Measurements from ENCODE around the gene P2RX4. TPM values are rescaled to one million over a fixed set of nuclear protein-coding genes. Genes with fewer than 3 reads are reported as not detected.

P2RX4 gene
- total and polyA plus RNA-seq, 2 of the 8 experiments (the other 6 are each of a cell fraction or from before 2014, with no cell fraction given), result 9.5 to 12.2 TPM

- H4K91ac ChIP-seq (replicated peaks; ENCODE audit: insufficient read length, low read length), result no peak overlapping the region
- FAIRE-seq, result no peak
- ChIA-PET POLR2A (ENCODE audit: partially characterized antibody) (no interaction called here), CTCF (ENCODE audit: partially characterized antibody) (interaction anchor here (0.9 kb wide), 1 partner anchor 41 kb away, joined by 3 read pairs; no protein-coding TSS in a partner anchor)
- H3K4me3 ChIP-seq (ENCODE audit: extremely low read depth in 1 of 4, insufficient read depth in 2 of 4, low read depth in 3 of 4, low read length in 4 of 4), result no peak overlapping the region
- no peak overlapping the region for H2BK20ac ChIP-seq (ENCODE audit: low read length)
- no peak overlapping the region for H2AFZ ChIP-seq (ENCODE audit: low read length)
- no peak overlapping the region for H2AK5ac ChIP-seq (ENCODE audit: low read depth, low read length)
- no peak for DNase-seq (ENCODE audit: low read depth in 1 of 2, low spot score in 2 of 2)
- H3K4me1 ChIP-seq (replicated peaks in 1 of 4; ENCODE audit: control insufficient read depth in 3 of 4, insufficient read depth in 4 of 4, low read length in 3 of 4), result peaks cover 0 to 13% (median 7%) of the 10 kb centered on the region in 4 experiments; a peak in 6 of 7 replicates
- no peak overlapping the region for H4K5ac ChIP-seq (ENCODE audit: insufficient read length, low read depth, low read length)
- no peak overlapping the region for H3K14ac ChIP-seq (ENCODE audit: insufficient read length)
- no peaks in the 10 kb centered on the region; the same call in 1 of the 2 replicates for H3K23me2 ChIP-seq (ENCODE audit: low read depth, low read length)
- whole genome bisulfite sequencing, 2 experiments (ENCODE audit: extremely low coverage in 1 of 2, insufficient coverage in 1 of 2, insufficient read length in 1 of 2, insufficient replicate concordance in 2 of 2, low coverage in 1 of 2, low lambda C conversion rate in 2 of 2, missing lambda C conversion rate in 1 of 2), result 91% methylated on average over 14 of the region's 17 CpGs; no CpG with 5 or more reads in 1 of the 2 experiments
- no peak overlapping the region for H2BK5ac ChIP-seq (ENCODE audit: low read depth, low read length)
- H3K79me1 ChIP-seq (ENCODE audit: low read depth, low read length), result no peaks in the 10 kb centered on the region
- H2BK120ac ChIP-seq (replicated peaks; ENCODE audit: low read depth, low read length), result no peak overlapping the region
- no peak overlapping the region for H2BK15ac ChIP-seq (ENCODE audit: low read length)
- H3K4ac ChIP-seq (replicated peaks; ENCODE audit: insufficient read length, low read depth, low read length), result no peak overlapping the region
- H2BK12ac ChIP-seq (ENCODE audit: low read depth, low read length), result no peak overlapping the region
- no peaks in the 10 kb centered on the region for H3K27me3 ChIP-seq (replicated peaks in 1 of 4; ENCODE audit: control insufficient read depth in 3 of 4, extremely low read depth in 1 of 4, insufficient read depth in 3 of 4, low read length in 3 of 4)
- peaks cover 0 to 2% of the 10 kb centered on the region in 2 experiments for H4K20me1 ChIP-seq (replicated peaks in 1 of 2; ENCODE audit: control insufficient read depth in 1 of 2, insufficient read depth in 2 of 2, low read length in 2 of 2)
- H3K27ac ChIP-seq (ENCODE audit: low read depth, low read length), result no peak overlapping the region
- H3K4me2 ChIP-seq (ENCODE audit: insufficient read depth in 1 of 2, low read depth in 2 of 2, low read length in 2 of 2), result no peak overlapping the region
- H4K8ac ChIP-seq (ENCODE audit: extremely low read depth, insufficient read depth, low read length), result no peak overlapping the region; the same call in 1 of the 2 replicates
- no peak overlapping the region for H3K56ac ChIP-seq (replicated peaks; ENCODE audit: insufficient read length, low read depth, low read length)
- no peak overlapping the region for H3K23ac ChIP-seq (ENCODE audit: insufficient read length)
- no peak overlapping the region; a peak in 1 of 7 replicates for H3K9ac ChIP-seq (replicated peaks in 1 of 4; ENCODE audit: extremely low read depth in 1 of 4, low read depth in 3 of 4, low read length in 3 of 4)
- no peak overlapping the region for H3K18ac ChIP-seq (ENCODE audit: extremely low read depth, low read length)
- no peak for TF ChIP-seq ASH2L (IDR thresholded peaks at IDR 0.05; ENCODE audit: low read length)
- no peak for TF ChIP-seq EGR1 (IDR thresholded peaks at IDR 0.05; ENCODE audit: borderline replicate concordance, low read depth, low read length)
- TF ChIP-seq KDM1A (IDR thresholded peaks at IDR 0.05; ENCODE audit: borderline replicate concordance, low read length), result no peak
- no peak for TF ChIP-seq TCF12 (IDR thresholded peaks at IDR 0.05; ENCODE audit: low read depth, low read length)
- no peaks in the 10 kb centered on the region for H3K79me2 ChIP-seq (ENCODE audit: control insufficient read depth in 1 of 2, insufficient read depth in 2 of 2, low read length in 2 of 2)
- H3K36me3 ChIP-seq (ENCODE audit: control insufficient read depth in 2 of 4, insufficient read depth in 4 of 4, low read length in 3 of 4), result peaks cover 0 to 18% (median 4%) of the 10 kb centered on the region in 4 experiments; a peak in 3 of 8 replicates
- H3K9me3 ChIP-seq (ENCODE audit: insufficient read depth in 2 of 2, low read depth in 1 of 2, low read length in 1 of 2), result no peaks in the 10 kb centered on the region
Observed at GRCh38 chr12:121241156-121241970, 31.4 kb downstream of the P2RX4 start.
